IPS-18c (cell line): ENCODE measurements around the gene RPLP2.

Experiments used
- H3K4me3 ChIP-seq: 2 replicates; pipeline ENCODE4 v1.7.0; 2013; ENCODE audit warnings: low read depth, mild to moderate bottlenecking, low read length, moderate library complexity; ENCODE audit not compliant: insufficient read depth
- H3K9me3 ChIP-seq: one replicate; pipeline ENCODE4 v1.6.1; 2013; ENCODE audit warnings: mild to moderate bottlenecking, low read length, moderate library complexity; ENCODE audit not compliant: control insufficient read depth, insufficient read depth

Gene RPLP2

DNA sequence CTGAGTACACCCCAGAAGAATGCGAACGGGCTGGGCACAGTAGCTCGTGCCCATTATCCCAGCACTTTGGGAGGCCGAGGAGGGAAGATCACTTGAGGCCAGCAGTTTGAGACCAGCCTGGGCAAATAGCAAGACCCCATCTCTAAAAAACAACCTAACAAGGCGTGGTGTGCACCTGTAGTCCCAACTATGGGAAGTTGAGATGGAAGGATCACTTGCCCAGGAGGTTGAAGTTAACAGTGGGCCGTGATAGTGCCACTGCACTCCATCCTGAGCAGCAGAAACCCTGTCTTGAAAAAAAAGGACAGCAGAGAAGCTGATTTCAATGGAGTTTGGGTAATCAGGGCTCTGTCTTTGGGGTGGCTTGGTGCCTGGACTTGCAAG, 3.3 kb downstream of the RPLP2 start:
- H3K9me3 ChIP-seq = no peaks in the 10 kb centered on the region
- H3K4me3 ChIP-seq = no peak overlapping the region

DNA sequence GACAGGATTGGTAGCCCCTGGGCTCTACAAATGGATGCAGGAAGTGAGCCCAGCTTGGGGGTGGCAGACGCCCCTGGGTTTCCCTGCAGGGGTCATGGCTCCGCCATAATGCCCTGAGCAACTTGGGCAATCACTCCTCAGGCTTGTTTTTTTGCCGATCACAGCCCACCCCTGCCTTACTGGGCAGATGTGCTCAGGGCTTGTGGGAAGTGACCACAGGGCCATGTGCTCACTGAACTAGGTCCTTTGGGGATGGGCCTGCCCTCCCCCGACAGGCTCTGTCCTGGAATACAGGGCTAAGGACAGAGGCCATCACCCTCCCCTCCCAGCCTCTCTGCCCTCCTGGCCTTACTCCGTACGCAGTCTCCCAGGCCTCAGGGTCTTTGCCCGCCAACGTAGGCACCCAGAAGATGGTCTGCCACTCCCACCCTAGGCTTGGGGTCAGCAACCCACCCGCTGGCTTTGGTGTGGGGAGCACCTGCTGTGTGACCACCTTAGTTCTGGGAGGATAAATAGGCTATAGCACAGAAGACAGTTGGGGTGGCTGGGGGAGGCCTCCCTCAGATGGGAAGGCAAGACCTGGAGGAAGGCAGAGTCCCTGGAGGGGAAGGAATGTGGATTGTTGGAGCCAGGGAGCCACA, 3.8 kb downstream of the RPLP2 start:
- no peak overlapping the region for H3K4me3 ChIP-seq
- H3K9me3 ChIP-seq = no peaks in the 10 kb centered on the region

DNA sequence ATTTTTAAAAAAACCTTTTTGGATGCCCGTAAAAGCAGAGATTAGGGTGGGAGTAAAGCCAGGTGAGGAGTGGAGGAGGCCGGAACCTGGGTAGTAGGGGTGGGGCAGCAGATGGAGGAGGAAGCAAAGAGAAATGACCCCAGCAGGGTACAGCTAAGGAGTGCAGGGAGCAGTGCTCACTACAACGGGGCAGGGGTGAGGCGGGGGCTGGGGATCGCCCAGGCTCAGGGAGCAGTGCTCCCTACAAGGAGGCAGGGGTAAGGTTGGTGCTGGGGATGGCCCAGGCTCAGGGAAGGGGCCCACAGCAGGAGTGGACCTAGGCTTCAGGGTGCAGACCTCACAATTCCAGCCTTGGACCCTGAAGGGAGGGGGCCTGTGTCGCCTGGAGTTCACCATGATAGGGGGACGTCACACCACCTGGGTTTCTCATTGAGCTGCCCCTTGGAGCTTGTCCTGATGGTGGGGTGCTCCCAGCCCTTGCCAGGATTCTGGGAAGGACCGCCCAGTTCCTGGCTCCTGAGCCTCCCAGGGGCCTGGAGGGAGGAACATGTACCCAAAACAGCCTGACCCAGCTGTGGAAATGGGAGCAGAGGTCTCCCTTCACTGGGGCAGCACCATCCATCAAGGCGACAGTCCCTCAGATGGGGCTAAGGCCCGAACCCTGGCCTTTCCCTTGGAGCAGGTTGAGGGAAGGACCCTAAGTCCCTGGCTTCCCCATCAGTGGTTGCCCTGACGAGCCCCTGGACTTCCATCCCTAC, 6.1 kb downstream of the RPLP2 start:
- no peaks in the 10 kb centered on the region for H3K9me3 ChIP-seq
- H3K4me3 ChIP-seq = no peak overlapping the region

DNA sequence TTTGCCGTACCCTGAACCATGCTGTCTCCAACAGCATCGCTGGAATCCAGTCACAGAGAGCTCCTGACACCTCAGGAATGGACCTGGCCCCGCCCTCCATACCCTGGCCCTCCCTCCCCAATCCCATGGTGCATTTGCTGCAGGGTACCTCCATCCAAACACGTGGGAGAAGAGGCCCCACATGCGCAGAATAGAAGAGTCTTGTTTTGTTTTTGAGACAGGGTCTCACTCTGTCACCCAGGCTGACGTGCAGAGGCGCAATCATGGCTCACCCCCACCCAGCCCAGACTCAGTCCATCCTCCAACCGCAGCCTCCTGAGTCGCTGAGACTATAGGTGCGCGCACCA, 6.6 kb downstream of the RPLP2 start:
- H3K9me3 ChIP-seq = no peaks in the 10 kb centered on the region
- no peak overlapping the region for H3K4me3 ChIP-seq

DNA sequence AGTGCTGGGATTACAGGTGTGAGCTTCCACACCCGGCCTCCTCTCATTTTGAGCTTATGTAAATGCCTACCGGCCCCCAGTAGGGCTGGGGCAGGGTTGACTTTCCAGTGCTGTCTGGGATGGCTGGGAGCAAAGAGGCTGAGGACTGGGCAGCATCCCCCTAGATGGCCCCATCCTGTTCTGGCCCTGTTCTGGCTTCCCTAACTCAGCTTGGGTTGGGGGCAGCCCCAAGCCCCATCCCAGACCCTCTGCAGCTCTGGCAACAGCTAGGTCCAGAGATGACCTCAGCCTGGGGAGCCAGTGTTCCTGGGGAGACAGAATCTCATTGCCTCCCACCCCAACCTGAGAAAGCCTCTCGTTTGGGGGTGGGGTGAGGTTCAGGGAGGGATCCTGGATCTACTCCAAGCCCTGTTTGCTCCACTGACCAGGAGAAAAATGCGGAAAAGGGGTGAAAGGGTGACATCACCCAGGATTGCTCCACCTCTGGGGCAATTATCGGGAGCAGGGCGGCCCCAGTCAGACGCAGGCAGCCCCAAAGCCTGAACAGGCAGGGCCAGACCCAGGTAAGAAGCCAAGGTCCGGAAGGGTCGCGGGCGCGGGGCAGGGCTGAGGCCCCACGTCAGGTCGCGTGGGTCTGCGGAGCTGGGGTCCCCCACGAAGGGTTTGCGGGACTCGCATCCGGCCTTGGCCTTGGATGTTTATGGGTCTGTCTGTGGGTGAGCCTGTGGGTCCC, 8.8 kb downstream of the RPLP2 start, which contains the start of gene PNPLA2:
PNPLA2 (plus strand) TSS at position 519 of the 733 bp plus-strand sequence. CDS start 805 bp downstream, outside the sequence.
- H3K4me3 ChIP-seq = peak within 1 kb of the TSS; percentile 89
- no peaks in the 10 kb centered on the region for H3K9me3 ChIP-seq

DNA sequence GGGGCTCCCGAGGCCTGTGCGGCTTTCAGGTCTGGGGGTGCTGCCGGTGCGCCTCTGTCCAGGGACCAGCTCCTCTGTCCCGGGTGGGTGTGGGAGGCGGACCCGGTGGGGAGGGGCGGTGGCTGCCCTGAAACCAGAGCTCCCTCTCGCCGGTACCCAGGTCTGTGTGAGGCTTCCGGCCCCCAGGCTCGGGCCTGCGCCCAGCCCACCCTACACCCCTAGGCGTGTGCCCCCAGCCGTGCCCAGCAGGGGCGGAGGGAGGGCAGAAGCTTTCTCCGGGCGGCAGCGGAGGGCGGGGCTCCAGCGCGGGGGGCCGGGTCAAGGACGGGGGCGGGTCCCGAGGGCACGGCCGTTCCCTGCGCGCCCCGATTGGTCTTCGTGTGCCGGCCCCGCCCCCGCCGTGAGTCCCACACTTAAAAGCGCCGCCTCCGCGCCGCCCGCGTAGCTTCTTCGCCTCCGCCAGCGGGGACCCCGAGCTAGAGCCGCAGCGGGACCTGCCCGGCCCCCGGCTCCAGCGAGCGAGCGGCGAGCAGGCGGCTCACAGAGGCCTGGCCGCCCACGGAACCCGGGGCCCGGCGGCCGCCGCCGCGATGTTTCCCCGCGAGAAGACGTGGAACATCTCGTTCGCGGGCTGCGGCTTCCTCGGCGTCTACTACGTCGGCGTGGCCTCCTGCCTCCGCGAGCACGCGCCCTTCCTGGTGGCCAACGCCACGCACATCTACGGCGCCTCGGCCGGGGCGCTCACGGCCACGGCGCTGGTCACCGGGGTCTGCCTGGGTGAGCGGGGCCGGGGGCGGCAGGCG, 9.6 kb downstream of the RPLP2 start:
- Histone ChIP-seq H3K9me3 (no peaks in the 10 kb centered on the region), H3K4me3 (peak overlapping the region; percentile 89)

DNA sequence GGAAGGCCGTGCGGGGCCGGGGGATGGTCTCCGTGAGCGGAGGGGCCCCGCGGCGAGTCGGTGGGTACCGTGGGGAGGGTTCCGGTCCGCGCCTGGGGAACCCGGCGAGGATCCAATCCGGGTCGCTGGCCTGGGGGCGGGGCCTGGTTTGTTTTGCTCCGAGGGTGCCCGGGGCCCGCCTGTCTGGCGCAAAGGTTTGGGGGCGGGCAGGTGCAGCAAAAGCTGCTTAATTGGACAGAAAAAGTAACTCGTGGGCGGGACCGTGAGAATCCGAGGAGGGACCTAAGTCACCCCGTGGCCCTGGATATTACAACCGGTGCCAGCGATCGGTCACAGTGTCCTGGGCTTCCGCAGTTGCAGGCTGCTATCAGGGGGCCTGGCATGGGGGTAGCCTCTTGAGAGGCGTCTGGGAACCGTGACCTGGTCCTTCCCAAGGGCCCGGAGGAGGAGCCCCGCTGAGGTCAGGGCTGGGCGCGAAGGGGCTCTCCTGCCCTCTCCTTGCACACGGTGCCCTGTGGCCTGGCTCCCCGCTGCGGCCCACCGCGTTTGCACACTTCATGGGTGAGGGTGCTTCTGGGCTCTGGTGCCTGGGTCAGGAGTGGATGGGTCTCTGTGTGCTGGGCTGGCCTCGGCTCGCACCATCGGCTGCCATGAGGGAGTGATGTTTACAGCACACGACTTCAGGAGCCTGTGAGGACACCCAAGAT, 10.3 kb downstream of the RPLP2 start:
- H3K9me3 ChIP-seq = no peaks in the 10 kb centered on the region
- peak overlapping the region; percentile 89 for H3K4me3 ChIP-seq

DNA sequence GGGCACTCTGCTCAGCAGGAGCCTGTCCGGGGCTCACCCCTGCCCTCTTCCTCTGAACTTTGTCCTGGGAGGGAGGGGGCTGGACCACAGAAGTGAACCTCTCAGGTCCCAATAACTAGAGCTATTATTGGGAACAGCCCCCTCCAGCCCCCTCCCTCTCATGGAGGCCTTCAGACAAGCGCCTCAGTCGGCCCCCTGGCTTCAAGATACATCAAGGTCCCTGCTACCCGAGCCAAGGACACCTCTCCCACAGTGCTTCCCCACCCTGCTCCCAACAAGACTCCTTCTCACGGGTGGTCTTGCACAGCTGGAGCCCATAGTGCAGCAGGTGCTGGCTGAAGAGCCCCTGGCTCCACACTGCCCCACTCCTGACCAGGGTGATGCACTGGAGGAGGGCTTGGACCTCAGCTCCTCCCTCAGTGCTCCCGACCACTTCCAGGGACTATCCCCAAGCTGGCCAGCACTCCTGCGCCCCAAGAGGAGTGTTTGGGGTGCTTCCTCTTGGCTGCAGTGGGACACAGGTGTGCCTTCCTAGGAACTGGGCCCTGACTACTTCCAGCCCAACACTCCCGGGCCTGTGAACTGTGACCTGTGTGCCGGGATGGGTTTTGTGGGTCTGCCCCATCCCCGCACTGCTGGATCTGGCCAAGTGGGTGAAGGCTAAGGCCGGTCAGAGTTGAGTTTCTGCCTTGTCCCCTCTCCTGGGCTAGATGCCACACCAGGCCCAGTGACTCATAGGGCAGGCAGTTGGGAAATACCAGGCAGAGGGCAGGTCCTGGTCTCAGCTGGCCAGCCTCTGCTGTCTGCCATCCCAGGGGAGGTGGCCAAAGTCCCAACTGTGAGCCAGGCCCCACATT, 11.1 kb downstream of the RPLP2 start:
- Histone ChIP-seq H3K9me3 (no peaks in the 10 kb centered on the region), H3K4me3 (peak overlapping the region; percentile 89)

DNA sequence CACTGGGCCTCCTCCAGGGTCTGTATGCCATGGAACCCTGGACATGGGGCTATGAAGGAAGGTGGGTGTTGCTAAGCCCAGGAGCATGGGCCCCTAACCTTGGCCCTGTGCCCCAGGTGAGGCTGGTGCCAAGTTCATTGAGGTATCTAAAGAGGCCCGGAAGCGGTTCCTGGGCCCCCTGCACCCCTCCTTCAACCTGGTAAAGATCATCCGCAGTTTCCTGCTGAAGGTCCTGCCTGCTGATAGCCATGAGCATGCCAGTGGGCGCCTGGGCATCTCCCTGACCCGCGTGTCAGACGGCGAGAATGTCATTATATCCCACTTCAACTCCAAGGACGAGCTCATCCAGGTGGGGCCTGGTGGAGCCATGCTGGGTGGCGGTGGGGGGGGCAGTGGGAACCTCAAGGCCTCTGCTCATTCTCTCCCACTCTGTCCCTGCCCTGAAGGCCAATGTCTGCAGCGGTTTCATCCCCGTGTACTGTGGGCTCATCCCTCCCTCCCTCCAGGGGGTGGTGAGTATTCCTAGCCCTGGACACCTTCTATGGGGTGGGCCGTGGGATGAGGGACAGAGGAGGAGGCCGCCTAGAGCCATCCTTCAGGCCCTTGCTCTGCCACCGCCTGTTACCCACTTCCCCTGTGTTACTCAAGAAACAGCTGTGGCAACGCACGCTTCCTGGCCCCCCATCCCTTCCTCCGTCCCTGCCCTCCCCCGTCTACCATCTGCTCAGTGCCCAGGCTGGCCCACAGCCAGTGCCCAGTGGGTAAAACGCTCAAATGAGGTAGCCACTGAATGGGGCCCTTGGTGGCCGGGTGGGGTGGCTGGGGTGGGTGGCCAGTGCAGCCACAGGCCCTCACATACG, 12.0 kb downstream of the RPLP2 start:
- no peaks in the 10 kb centered on the region for H3K9me3 ChIP-seq

DNA sequence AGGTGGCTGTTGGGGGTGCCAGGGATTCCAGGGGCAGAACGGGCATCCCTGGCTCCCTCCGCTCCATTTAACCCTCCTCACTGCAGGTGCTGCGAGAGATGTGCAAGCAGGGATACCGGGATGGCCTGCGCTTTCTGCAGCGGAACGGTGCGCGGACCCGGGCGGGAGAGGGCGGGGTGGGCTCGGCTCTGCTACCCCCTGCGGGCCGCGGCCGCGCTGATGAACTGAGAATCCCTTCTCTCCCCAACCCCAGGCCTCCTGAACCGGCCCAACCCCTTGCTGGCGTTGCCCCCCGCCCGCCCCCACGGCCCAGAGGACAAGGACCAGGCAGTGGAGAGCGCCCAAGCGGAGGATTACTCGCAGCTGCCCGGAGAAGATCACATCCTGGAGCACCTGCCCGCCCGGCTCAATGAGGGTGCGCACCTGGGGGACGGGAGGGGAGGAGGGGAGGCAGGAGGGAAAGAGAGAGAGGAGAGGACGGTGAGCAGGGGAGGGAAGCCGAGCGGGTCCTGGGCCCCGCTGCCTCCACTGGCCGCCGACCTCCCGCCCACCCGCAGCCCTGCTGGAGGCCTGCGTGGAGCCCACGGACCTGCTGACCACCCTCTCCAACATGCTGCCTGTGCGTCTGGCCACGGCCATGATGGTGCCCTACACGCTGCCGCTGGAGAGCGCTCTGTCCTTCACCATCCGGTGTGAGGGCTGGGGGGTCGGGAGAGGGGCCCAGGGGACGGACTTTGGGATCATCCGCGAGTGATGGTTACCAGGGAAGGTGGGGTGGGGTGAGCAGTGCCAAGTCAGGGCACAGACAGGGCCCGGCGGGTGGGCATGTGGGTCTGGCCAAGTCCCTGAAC, 13.9 kb downstream of the RPLP2 start:
- no peak overlapping the region for H3K4me3 ChIP-seq
- no peaks in the 10 kb centered on the region for H3K9me3 ChIP-seq

More for the DNA sequence above, 12.0 kb downstream of the RPLP2 start:
- no peak overlapping the region for H3K4me3 ChIP-seq

DNA sequence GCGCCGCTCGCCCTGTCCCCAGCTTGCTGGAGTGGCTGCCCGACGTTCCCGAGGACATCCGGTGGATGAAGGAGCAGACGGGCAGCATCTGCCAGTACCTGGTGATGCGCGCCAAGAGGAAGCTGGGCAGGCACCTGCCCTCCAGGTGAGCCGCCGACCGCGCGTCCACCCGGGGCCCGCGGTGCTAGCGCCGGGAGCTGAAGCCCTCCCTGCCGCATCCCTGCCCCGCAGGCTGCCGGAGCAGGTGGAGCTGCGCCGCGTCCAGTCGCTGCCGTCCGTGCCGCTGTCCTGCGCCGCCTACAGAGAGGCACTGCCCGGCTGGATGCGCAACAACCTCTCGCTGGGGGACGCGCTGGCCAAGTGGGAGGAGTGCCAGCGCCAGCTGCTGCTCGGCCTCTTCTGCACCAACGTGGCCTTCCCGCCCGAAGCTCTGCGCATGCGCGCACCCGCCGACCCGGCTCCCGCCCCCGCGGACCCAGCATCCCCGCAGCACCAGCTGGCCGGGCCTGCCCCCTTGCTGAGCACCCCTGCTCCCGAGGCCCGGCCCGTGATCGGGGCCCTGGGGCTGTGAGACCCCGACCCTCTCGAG, 14.6 kb downstream of the RPLP2 start:
- no peak overlapping the region for H3K4me3 ChIP-seq
- no peaks in the 10 kb centered on the region for H3K9me3 ChIP-seq

DNA sequence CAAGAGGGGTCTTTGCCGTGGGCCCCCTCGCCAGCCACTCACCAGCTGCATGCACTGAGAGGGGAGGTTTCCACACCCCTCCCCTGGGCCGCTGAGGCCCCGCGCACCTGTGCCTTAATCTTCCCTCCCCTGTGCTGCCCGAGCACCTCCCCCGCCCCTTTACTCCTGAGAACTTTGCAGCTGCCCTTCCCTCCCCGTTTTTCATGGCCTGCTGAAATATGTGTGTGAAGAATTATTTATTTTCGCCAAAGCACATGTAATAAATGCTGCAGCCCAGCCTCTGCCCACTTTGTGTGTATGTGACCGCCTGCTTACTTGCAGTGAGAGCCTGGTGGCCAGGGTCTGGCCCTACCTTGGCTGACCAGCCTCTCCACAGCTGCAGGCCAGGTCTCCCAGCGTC, 15.2 kb downstream of the RPLP2 start:
- H3K9me3 ChIP-seq = no peaks in the 10 kb centered on the region

DNA sequence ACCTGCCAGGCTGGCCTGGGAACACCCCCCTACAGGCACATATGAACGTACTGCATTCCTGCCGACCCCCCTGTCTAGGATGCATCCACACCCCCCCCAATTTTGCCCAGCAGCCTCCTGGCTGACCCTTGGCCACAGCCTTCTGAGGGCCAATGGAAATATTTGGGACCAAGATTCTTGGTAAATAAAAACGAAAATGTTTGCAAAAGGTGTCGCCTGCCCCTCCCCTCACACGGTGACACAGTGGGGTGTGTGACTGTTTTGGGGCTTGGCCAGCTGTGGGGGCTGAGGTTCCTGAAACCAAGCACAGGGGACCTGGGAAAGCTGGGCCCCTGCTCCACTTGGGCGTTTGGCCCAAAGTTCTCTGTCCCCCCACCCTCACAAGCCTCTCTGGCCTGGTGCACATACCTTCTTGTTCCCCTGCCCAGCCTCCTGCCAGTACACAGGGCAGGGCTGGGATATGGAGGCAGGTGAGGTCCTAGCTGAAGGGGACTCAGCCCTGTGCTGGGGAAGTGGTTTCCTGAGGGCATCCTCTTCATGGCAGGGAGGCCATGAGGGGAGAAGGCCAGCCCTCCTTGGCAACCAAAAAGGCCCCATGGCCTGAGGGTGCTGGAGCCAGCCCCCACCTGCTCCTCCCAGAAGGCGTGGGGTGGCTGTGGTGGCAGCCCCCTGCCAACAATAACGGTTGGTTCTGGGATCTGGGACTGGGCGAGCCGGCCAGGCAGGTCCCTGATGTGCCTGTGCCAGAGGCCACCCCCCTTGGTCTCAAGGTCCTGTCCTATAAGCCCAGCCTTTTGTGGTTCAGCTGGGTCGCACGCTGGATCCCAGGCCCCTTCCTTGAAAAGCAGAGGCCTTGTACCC, 15.8 kb downstream of the RPLP2 start:
- no peak overlapping the region for H3K4me3 ChIP-seq
- H3K9me3 ChIP-seq = no peaks in the 10 kb centered on the region

More for the DNA sequence above, 15.2 kb downstream of the RPLP2 start:
- no peak overlapping the region for H3K4me3 ChIP-seq
